H54 (cell line): Measurements from ENCODE around the gene BIRC7.

Experiments used
- DNase-seq: peaks from one replicate; pipeline ENCODE4 v3.0.0; 2011; ENCODE audit warnings: low spot score, mixed read lengths; ENCODE audit not compliant: insufficient read length
- FAIRE-seq: peaks from 3 replicates; lab custom pipeline; 2011; peaks lifted over from hg19 to GRCh38; lab: Jason Lieb, UNC
- POLR2A ChIP-seq: IDR thresholded peaks from 2 replicates; pipeline ENCODE4 v1.6.1; 2011; ENCODE audit warnings: low read depth, mild to moderate bottlenecking, low read length

The BIRC7 gene

DNA sequence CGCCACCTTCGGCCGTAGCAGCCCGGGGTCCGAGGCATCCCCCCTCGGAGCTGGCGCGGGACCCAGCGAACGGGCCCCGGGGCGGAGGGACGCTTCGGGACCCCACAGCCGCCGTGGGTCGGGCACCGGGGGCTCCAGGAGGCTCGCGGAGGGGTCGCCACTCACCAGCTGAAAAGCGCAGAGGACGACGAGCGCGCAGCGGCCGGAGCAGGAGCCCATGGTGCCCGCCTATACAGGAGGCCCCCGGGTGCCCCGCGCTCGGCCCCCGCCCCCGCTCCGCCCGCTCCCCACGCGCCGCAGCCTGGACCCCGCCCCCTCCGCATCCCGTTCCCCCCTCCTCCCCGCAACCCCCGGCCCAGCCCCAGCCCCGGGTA is 18.5 kb downstream of the BIRC7 start, which contains the start of gene NKAIN4:
Gene NKAIN4 (minus strand): TSS at position 232 of the 374 bp plus-strand sequence. CDS start 13 bp downstream, at position 219.
- FAIRE-seq = no peak
- no peak for DNase-seq
- no peak for TF ChIP-seq POLR2A

DNA sequence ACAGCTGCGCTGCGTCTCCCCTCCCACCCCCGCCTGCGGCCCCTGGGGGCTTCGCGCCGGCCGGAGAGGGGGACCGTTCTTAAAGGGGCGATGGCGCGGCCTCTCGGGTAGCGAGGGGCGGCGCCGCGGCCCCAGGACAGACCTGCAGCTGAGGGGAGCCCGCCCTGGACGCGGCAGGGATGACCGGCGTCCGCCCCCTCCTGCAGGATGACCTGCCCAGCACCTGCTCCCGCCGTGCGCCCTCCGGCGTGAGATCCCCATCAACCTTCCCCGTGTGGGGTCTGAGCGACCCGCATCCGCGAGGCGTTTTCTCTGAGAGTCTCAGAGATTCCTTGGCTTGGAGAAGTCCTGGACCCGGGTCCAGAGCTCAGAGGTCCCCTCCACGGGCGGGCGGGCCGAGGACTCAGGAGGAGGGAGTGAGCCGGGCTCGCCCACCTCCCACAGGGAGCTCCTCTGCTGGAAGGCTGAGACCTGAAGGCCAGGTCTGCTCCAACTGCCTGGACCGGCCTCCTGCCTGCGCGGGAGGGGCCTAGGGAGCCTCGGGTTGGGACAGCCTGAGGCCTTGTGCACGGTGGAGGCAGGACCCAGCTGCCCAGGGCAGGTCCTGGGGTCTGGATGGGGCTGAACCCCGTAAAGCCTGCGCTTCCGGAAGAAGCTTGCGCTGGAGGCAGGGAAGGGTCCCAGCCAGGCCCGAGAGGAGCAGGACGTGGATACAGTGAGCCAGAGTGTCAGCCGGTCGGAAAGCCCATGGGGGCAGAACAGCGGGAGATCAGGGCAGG is 19.1 kb downstream of the BIRC7 start:
- FAIRE-seq = no peak
- DNase-seq = no peak
- TF ChIP-seq POLR2A = no peak

DNA sequence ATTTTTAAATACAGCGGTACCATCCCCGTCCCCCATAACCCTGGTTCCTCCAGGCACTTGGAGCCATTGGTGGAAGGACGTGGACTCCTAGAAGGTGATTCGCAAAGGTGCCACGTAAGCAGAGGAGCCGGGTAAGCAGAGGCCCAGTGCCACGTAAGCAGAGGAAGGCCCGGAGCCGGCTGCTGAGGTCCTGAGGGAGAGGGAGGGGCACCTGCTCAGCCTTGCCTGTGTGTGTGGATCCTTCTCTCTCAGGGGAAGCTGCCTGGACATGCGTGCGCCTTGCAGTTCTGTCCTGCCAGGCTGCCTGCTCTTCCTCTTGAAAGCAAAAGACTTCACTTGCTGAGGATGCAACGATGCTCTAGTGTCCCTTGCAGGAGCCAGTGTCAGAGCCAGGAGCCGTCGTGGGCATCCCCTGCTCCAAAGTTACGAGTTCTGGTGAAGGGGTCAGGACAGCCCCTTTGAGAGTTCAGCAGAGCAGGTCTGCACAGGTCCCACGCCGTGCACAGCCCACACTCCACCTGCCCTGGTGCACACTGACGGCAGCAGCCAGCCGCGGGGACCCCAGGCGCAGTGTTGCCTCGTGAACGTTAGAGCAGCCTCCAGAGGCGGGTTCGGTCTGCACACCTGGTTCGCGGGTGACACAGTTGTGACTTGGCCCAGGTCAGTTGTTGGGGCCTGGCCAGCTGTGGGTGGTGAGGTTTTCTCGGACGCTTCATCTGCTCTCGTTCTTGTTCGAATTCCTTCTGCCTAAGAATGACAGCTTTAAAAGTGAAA is 20.4 kb downstream of the BIRC7 start:
- FAIRE-seq (no peak), DNase-seq (no peak)
- TF ChIP-seq POLR2A = no peak

DNA sequence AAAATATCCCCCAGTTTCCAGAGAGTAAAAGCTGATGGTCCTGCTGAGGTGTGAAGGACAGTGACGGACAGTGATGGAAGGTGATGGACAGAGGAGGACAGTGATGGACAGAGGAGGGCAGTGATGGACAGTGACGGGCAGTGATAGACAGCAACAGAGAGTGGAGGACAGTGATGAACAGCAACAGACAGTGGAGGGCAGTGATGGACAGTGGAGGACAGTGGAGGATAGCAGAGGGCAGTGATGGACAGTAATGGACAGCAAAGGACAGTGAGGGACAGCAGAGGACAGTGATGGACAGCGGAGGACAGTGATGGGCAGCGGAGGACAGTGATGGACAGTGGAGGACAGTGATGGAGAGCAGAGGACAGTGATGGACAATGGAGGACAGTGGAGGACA is 21.2 kb downstream of the BIRC7 start:
- no peak for TF ChIP-seq POLR2A
- no peak for FAIRE-seq
- DNase-seq = no peak

DNA sequence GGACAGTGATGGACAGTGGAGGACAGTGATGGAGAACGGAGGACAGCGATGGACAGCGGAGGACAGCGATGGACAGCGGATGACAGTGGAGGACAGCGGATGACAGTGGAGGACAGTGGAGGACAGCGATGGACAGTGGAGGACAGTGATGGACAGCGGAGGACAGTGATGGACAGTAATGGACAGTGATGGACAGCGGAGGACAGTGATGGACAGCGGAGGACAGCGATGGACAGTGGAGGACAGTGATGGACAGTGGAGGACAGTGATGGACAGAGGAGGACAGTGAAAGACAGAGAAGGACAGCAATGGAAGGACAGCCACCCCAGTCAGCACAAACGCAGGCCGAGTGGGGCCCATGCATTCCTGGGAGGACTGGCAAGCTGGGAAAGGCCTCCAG is 21.9 kb downstream of the BIRC7 start:
- FAIRE-seq = no peak
- no peak for DNase-seq
- TF ChIP-seq POLR2A = no peak

DNA sequence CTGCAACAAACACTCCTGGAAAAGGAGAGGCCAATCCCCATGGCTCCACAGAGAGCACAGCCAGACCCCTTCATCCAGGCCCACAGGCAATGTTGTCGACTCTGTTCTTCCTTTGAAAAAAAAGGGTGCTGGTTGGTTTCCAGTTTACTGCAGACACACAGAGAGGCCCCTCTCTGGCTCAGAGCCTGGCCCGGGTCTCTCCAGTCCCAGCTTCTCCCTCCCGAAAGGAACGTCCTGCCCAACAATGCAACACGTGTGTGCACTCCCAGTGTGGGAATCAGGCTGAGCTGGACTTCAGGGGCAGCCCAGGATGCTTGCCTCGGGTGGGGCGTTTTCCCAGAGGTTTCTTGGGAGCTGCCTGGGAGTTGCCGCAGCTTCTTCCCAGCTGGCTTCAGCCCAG is 23.1 kb downstream of the BIRC7 start:
- DNase-seq (no peak), FAIRE-seq (no peak)
- TF ChIP-seq POLR2A = no peak

DNA sequence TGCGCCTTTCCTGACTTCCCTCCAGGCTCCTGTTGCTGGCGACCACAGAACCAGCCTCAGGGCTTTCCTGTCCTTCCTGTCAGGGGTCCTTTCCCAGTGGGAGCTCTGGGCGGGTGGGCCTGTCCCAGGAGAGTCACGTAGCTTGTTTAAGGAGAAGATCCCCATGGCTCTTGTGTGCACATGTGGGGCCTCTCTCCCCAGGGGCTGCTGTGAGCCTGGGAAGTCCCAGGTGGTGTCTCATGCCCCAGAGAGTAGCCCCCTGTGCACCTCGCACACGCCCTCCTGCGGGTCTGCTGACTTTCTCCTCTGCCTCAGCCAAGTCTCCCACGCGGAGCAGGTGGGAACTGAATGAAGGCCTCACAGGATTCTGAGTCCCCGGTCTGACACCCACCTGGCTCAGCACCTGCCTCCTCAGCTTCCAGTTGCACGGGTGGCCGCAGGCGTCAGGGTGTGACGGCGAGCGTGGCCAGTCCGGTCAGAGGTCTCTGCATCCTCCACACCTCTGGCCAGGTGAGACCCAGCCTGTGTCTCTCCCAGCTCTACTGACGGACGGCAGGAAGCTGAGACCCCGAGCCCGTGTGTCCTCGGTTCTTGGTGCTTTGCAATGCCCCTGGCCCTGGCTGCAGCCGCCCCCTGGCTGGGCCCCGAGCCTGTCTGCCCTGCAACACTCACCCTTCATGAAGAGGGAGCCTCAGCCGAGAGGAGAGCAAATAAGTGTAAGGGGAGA is 24.2 kb downstream of the BIRC7 start:
- no peak for TF ChIP-seq POLR2A
- FAIRE-seq (no peak), DNase-seq (no peak)

DNA sequence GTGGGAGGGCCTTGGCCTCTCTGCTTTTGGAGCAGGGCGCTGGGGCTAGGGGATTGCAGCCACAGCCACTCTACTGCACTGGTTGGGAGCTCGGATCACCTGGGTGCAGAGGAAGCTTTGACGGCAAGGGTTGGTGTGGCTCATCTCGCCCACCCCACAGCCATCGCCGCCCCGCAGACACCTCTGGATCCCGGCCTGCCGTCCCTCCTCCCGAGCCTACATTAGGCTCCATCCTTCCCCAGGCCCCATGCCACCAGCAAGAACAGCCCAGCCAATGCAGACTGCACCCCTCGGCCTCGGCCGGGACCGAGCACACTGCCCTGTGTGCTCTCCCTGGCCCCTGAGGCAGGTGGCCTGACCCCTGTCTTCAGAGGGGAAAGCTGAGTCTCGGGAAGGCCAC is 24.8 kb downstream of the BIRC7 start:
- no peak for TF ChIP-seq POLR2A
- no peak for FAIRE-seq
- DNase-seq = no peak

DNA sequence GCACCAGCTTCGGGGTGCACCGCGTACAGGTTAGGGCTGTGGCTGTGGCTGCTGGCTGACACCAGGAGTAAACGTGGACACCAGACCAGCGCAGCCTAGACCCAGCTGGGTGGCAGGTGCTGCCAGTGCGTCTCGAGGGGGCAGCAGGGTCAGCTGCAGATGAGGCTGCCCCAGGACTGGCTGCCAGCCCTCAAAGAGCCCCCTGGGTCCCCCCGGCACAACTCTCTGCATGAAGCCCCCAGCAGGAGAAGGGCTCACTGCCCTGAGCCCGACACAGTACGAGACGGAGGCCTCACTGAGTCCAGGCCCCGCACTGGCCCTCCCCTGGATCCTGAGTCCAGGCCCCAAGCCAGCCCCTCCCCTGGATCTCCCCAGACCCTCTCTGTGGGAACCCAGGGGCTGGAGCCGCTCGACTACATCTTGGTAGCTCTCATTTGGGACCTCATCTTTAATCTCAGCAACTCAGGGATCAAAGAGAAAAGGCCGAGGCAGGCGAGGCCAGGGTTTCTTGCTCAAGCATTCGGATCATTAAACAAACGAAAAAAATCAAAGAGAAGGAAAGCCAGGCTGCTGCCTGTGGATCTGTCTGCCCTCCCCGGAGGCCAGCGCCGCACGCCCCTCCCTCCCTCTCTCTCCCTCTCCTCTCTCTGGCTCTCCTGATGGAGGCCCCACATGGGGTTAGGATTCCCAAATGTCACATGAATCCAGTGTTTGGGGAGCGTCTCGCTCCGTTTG is 25.5 kb downstream of the BIRC7 start:
- FAIRE-seq = no peak
- DNase-seq = no peak
- no peak for TF ChIP-seq POLR2A

DNA sequence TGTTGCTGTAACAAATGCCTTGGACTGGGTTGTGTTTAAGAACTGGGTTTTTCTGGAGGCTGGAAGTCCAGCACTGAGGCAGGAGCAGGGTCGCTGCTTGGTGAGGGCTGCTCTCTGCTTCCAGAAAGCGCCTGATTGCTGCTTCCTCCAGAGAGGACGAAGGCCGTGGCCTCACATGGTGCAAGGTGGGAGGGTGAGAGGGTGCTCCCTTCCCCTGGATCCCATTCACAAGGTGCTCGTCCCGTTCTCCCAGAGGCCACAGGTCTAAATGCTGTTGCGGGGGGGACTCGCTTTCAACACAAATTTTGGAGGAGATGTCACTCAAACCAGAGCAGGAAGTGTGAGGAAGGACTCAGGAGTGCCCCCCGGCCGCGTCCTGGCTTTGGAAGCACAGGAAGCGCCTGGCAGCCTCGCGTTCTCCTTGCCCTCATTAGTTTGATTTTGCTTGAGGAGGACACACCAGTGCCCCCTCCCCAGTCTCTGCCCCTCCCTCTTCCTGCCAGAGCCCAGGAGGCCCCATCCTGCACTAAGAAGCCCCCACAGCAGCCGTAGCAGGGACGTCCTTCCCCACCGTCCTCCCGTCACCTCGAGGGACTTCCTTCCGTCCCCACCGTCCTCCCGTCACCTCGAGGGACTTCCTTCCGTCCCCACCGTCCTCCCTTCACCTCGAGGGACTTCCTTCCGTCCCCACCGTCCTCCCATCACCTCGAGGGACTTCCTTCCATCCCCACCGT is 26.3 kb downstream of the BIRC7 start:
- FAIRE-seq (no peak), DNase-seq (no peak)
- TF ChIP-seq POLR2A = no peak

DNA sequence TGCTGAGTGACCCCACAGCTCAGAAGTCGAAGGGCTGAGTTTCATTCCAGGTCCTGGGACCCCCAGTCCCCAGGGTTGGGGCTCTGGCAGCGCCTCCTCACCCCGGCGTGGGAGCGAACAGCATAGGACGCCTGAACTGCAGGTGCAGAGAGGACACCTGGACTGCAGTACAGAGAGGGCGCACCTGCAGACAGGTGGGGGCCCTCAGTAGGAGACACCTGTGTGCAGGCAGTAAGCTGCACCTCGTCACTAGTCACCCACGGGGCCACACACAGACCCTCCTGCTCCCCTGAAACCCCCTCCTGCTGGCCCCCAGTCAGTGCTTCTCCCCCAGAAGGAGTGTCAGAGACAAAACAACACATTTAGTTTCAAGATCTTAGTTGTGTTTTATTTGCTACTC is 27.1 kb downstream of the BIRC7 start:
- DNase-seq (no peak), FAIRE-seq (no peak)
- TF ChIP-seq POLR2A = no peak

DNA sequence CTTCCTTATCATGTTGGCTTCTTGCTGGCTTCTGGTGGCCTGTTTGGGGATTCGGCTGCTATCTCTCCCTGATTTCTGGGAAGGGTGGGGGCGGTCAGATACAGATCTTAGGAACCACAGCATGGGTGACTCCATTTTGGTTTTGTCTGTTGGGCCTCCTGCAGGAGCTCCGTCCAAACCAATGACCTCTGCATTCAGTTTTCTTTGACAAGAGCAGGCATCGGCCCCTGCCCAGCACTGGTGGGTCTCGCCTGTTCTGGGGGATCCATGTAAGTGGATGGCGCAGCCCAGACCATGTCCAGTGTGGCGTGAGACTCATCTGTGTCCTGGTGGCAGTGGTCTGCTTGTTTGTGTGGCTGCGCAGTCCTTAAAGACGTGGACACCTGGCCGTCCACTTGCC is 28.3 kb downstream of the BIRC7 start:
- DNase-seq (no peak), FAIRE-seq (no peak)

DNA sequence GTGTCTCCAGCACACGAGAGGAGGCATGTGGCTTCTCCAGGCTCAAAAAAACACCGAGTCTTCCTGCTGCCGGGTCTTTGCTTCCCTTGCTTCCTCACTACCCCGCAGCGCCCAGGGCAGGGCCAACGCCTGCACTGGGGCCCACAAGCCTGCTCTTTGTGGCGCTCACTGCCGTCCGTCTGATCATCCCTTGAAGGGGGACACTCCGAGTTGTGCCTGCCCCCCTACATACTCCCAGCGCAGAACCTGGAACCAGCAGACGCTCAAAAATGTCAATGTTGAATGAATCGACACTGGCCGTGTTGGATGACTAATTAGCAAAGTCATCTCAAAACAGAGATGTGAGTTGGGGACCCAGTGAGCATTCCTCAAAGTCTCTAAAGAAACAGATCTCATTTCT is 28.8 kb downstream of the BIRC7 start:
- DNase-seq (no peak), FAIRE-seq (no peak)
- no peak for TF ChIP-seq POLR2A

More for the DNA sequence above, 28.3 kb downstream of the BIRC7 start:
- no peak for TF ChIP-seq POLR2A
